Activated CD4-positive, CD25-positive, alpha-beta regulatory T cell treated with anti-CD3 and anti-CD28 coated beads, Interleukin-2, amount 50 U/mL, for 24 hours (primary cell): ENCODE results near the gene COPS7A.

ENCODE experiments used
- ATAC-seq, 2 donors: fragments of 150-1000 bp; cut with Tn5 transposase; one replicate each; pipeline ENCODE4 v1.10.0; 2021; ENCODE audit warnings: mild to moderate bottlenecking in 1 of 2, moderate library complexity in 1 of 2

COPS7A gene

GRCh38 chr12:6751767-6752166 is 27.9 kb downstream of the COPS7A start:
- no peak for ATAC-seq

- ATAC-seq: peak in 1 of 2 donors; percentile 1
Measured at GRCh38 chr12:6752167-6752920, 28.5 kb downstream of the COPS7A start.

GRCh38 chr12:6752921-6753771 is 29.3 kb downstream of the COPS7A start, which contains the start of gene MLF2:
Gene MLF2 (minus strand): TSS chr12:6753141. CDS start chr12:6752334, 807 bp downstream.
- ATAC-seq: peak; percentile 97 to 98

GRCh38 chr12:6753772-6754356 is 30.0 kb downstream of the COPS7A start:
- ATAC-seq: no peak

- no peak for ATAC-seq
Measured at GRCh38 chr12:6754411-6754810, 30.6 kb downstream of the COPS7A start.

- no peak for ATAC-seq
Measured at GRCh38 chr12:6757028-6757690, 33.3 kb downstream of the COPS7A start.

- no peak for ATAC-seq
Measured at GRCh38 chr12:6758506-6759095, 34.8 kb downstream of the COPS7A start.

GRCh38 chr12:6759741-6760140 is 35.9 kb downstream of the COPS7A start:
- no peak for ATAC-seq

- ATAC-seq: no peak
Measured at GRCh38 chr12:6763380-6763779, 39.5 kb downstream of the COPS7A start.

GRCh38 chr12:6764011-6764828 is 40.4 kb downstream of the COPS7A start:
- ATAC-seq: peak; percentile 73 to 82

GRCh38 chr12:6765048-6765633 is 41.3 kb downstream of the COPS7A start:
- no peak for ATAC-seq

- peak; percentile 3 to 7 for ATAC-seq
Measured at GRCh38 chr12:6765634-6766581, 42.1 kb downstream of the COPS7A start, which contains the start of gene PTMS. Gene PTMS (plus strand): TSS chr12:6766363. CDS start chr12:6766706, 343 bp downstream.

GRCh38 chr12:6766651-6767349 is 43.0 kb downstream of the COPS7A start:
- peak; percentile 74 to 75 for ATAC-seq

GRCh38 chr12:6767353-6768319 is 43.8 kb downstream of the COPS7A start:
- no peak for ATAC-seq

- no peak for ATAC-seq
Measured at GRCh38 chr12:6768437-6768914, 44.6 kb downstream of the COPS7A start.

- ATAC-seq: no peak
Measured at GRCh38 chr12:6768990-6769389, 45.1 kb downstream of the COPS7A start.

GRCh38 chr12:6769666-6770065 is 45.8 kb downstream of the COPS7A start:
- no peak for ATAC-seq

- no peak for ATAC-seq
Measured at GRCh38 chr12:6770094-6770493, 46.2 kb downstream of the COPS7A start.
